HG03442 (cell line): Measurements from ENCODE around the gene CDC42.
"Not testable (repeated sequence)": the region's sequence is repeated elsewhere in the genome, so short reads cannot be mapped to it uniquely, and the experiment has no call there.

ENCODE experiments used
- ATAC-seq: cut with Tn5 transposase; IDR thresholded peaks from one replicate; pipeline ENCODE4 v1.9.1; 2021; ENCODE audit warnings: mild to moderate bottlenecking, moderate library complexity; ENCODE audit not compliant: unreplicated experiment

Gene CDC42

GRCh38 chr1:22034834-22035233 lies 17.7 kb upstream of the CDC42 start:
- ATAC-seq: not testable (repeated sequence)

GRCh38 chr1:22037520-22037919 lies 15.0 kb upstream of the CDC42 start:
- no peak for ATAC-seq

GRCh38 chr1:22038036-22038435 lies 14.5 kb upstream of the CDC42 start:
- ATAC-seq: no peak

GRCh38 chr1:22039594-22040285 lies 12.8 kb upstream of the CDC42 start:
- peak; percentile 95 for ATAC-seq

GRCh38 chr1:22040286-22040623 lies 12.3 kb upstream of the CDC42 start:
- ATAC-seq: no peak

- no peak for ATAC-seq
Observed at GRCh38 chr1:22041505-22041904, 11.0 kb upstream of the CDC42 start.

GRCh38 chr1:22043198-22043769 lies 9.2 kb upstream of the CDC42 start:
- no peak for ATAC-seq

GRCh38 chr1:22044690-22045420 lies 7.7 kb upstream of the CDC42 start:
- ATAC-seq: no peak

- ATAC-seq: no peak
Observed at GRCh38 chr1:22045604-22046228, 6.8 kb upstream of the CDC42 start.

GRCh38 chr1:22048351-22049192 lies 3.9 kb upstream of the CDC42 start:
- no peak for ATAC-seq

GRCh38 chr1:22050330-22050729 lies 2.2 kb upstream of the CDC42 start:
- ATAC-seq: no peak

GRCh38 chr1:22051607-22052114 lies 848 bp upstream of the CDC42 start:
- no peak for ATAC-seq

GRCh38 chr1:22053017-22053860 lies 730 bp downstream of the CDC42 start:
- peak; percentile 38 for ATAC-seq

GRCh38 chr1:22053861-22054770 lies 1.6 kb downstream of the CDC42 start:
- no peak for ATAC-seq

GRCh38 chr1:22055463-22055862 lies 3.0 kb downstream of the CDC42 start:
- ATAC-seq: no peak

- no peak for ATAC-seq
Observed at GRCh38 chr1:22056043-22056442, 3.5 kb downstream of the CDC42 start.

- no peak for ATAC-seq
Observed at GRCh38 chr1:22056936-22057335, 4.4 kb downstream of the CDC42 start.

- ATAC-seq: no peak
Observed at GRCh38 chr1:22057861-22058260, 5.4 kb downstream of the CDC42 start.
